ENCODE measurements around the gene RBM19.

DNA sequence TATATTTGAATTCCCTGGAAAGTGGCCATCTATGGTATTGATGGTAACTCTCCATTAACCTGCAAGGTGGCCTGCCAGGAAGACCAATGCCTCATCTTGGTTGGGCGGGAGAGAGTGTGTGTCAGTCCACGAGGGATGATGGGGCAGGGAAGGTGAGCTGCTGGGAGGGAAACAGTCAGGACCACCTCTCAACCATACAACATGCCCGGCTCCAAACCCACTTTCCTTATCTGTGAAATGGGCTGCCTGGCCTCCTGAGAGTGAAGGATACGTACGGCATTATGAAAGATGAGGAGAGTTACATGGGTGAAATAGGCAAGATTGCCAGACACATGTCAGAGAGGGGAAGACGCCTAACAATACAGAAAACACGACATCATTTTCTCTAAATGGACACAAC lies 70.9 kb downstream of the RBM19 start:
- TF ChIP-seq, protein P1, sequence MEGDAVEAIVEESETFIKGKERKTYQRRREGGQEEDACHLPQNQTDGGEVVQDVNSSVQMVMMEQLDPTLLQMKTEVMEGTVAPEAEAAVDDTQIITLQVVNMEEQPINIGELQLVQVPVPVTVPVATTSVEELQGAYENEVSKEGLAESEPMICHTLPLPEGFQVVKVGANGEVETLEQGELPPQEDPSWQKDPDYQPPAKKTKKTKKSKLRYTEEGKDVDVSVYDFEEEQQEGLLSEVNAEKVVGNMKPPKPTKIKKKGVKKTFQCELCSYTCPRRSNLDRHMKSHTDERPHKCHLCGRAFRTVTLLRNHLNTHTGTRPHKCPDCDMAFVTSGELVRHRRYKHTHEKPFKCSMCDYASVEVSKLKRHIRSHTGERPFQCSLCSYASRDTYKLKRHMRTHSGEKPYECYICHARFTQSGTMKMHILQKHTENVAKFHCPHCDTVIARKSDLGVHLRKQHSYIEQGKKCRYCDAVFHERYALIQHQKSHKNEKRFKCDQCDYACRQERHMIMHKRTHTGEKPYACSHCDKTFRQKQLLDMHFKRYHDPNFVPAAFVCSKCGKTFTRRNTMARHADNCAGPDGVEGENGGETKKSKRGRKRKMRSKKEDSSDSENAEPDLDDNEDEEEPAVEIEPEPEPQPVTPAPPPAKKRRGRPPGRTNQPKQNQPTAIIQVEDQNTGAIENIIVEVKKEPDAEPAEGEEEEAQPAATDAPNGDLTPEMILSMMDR (IDR thresholded peaks at IDR 0.05): no peak
- TF ChIP-seq POLR2A (IDR thresholded peaks at IDR 0.05): no peak
- no peak for TF ChIP-seq EP300 (IDR thresholded peaks at IDR 0.05)
